H1 (cell line): ENCODE data around the gene SLC25A39. TPM values are rescaled to one million over a fixed set of nuclear protein-coding genes. Genes with fewer than 3 reads are reported as not detected.

Experiments
- ATF3 ChIP-seq: IDR thresholded peaks from 2 replicates; pipeline ENCODE4 v1.6.1; 2011; ENCODE audit warnings: low read depth, mild to moderate bottlenecking, low read length; ENCODE audit not compliant: insufficient read depth
- BRCA1 ChIP-seq: IDR thresholded peaks from 2 replicates; pipeline ENCODE4 v1.6.1; 2012; ENCODE audit warnings: low read depth, low read length, improper control_type of control experiment
- CREB1 ChIP-seq: IDR thresholded peaks from 2 replicates; pipeline ENCODE4 v1.6.1; 2012; ENCODE audit warnings: inconsistent platforms
- CTCF ChIP-seq, 3 experiments: IDR thresholded peaks; 1 replicate in 2 of 3; 2 replicates in 1 of 3; pipeline versions ENCODE4 v1.5.1 to v1.6.1; 2011; ENCODE audit warnings: low read length in 3 of 3, mild to moderate bottlenecking in 3 of 3, inconsistent platforms in 2 of 3, low read depth in 1 of 3, moderate library complexity in 1 of 3; ENCODE audit not compliant: insufficient read depth in 1 of 3; ENCODE audit errors: control extremely low read depth in 1 of 3
- E2F6 ChIP-seq: IDR thresholded peaks from 2 replicates; pipeline ENCODE4 v1.6.1; 2012; ENCODE audit warnings: inconsistent platforms
- KDM5A ChIP-seq: fragments of 200-600 bp; IDR thresholded peaks from 2 replicates; pipeline ENCODE4 v1.7.1; 2012; ENCODE audit warnings: mild to moderate bottlenecking, low read length, inconsistent platforms, mixed read lengths
- POLR2A ChIP-seq, 2 experiments: IDR thresholded peaks; 1 replicate in 1 of 2; 2 replicates in 1 of 2; pipeline ENCODE4 v1.6.1; 2011; ENCODE audit warnings: low read depth in 2 of 2, low read length in 2 of 2, mild to moderate bottlenecking in 2 of 2; ENCODE audit errors: control extremely low read depth in 1 of 2
- POLR2AphosphoS5 ChIP-seq: IDR thresholded peaks from 2 replicates; pipeline ENCODE4 v1.6.1; 2011; ENCODE audit warnings: low read depth, low read length
- RXRA ChIP-seq: IDR thresholded peaks from 2 replicates; pipeline ENCODE4 v1.6.1; 2011; ENCODE audit warnings: low read depth, mild to moderate bottlenecking, low read length, moderate library complexity; ENCODE audit not compliant: insufficient read depth
- SIN3A ChIP-seq, 2 experiments: IDR thresholded peaks in 1 of 2; conservative IDR thresholded peaks in 1 of 2; 2 replicates each; pipeline ENCODE4 v1.6.1; 2011 to 2012; ENCODE audit warnings: low read length in 2 of 2, improper control_type of control experiment in 1 of 2, low read depth in 1 of 2, mild to moderate bottlenecking in 1 of 2
- SP1 ChIP-seq: IDR thresholded peaks from 2 replicates; pipeline ENCODE4 v1.6.1; 2011; ENCODE audit warnings: low read depth, low read length
- TCF12 ChIP-seq: IDR thresholded peaks from 2 replicates; pipeline ENCODE4 v1.6.1; 2011; ENCODE audit warnings: low read depth, mild to moderate bottlenecking, low read length
- USF2 ChIP-seq: IDR thresholded peaks from 2 replicates; pipeline ENCODE4 v1.6.1; 2011; ENCODE audit warnings: low read length, improper control_type of control experiment
- polyA plus RNA-seq, 7 experiments: library from polyadenylated mRNA; depleted of rRNA in 3 of 7; stranded (reverse) in 5 of 7; unstranded in 2 of 7; fragments of >200 nt in 5 of 7; fragments of 200-250 nt in 2 of 7; gene quantifications; 1 replicate in 5 of 7; 2 replicates in 1 of 7; 4 replicates in 1 of 7; pipeline versions ENCODE4 v1.2.1 to v1.2.3, GENCODE V29; 2011 to 2013; ENCODE audit warnings: missing spikeins in 2 of 7, mixed read lengths in 2 of 7
- total RNA-seq: library from RNA; stranded (reverse); fragmentation: NEBNext Ultra II Directional; extraction: Animal tissue kit (Norgen Biotek cat#: 25700); gene quantifications from 2 replicates; pipeline ENCODE4 v1.2.1, GENCODE V29; 2021

SLC25A39 gene
- total and polyA plus RNA-seq, 2 of the 8 experiments (the other 6 are each of a cell fraction or from before 2014, with no cell fraction given) = 200 to 291 TPM

GRCh38 chr17:44344939-44345453 lies 20.4 kb upstream of the SLC25A39 start, which contains the start of gene GRN (continued):
- TF ChIP-seq POLR2AphosphoS5 = no peak; the same call in 1 of the 2 replicates
- TF ChIP-seq RXRA = 0 out of 2 replicates have a peak, but pooled peaks have one; percentile 42
- TF ChIP-seq CTCF (IDR thresholded peaks at IDR 0.05; ENCODE audit: control extremely low read depth in 1 of 3, insufficient read depth in 1 of 3, low read depth in 1 of 3, low read length in 3 of 3) = no peak; a peak in 1 of 4 replicates
- peak; percentile 54; the same call in 1 of the 2 replicates for TF ChIP-seq TCF12
- TF ChIP-seq BRCA1 = no peak
- peak; percentile 97 to 99 for TF ChIP-seq SIN3A (conservative IDR thresholded peaks at IDR 0.05 in 1 of 2, IDR thresholded peaks at IDR 0.05 in 1 of 2; ENCODE audit: low read depth in 1 of 2, low read length in 2 of 2)
- TF ChIP-seq ATF3 = peak; percentile 98
- peak; percentile 76 for TF ChIP-seq E2F6
- TF ChIP-seq CREB1 = peak; percentile 48
- TF ChIP-seq USF2 = peak; percentile 99
- TF ChIP-seq POLR2A (IDR thresholded peaks at IDR 0.05; ENCODE audit: control extremely low read depth in 1 of 2, low read depth in 2 of 2, low read length in 2 of 2) = peak; percentile 76 to 86
- TF ChIP-seq KDM5A = peak; percentile 77
- TF ChIP-seq SP1 = peak; percentile 93
- TF ChIP-seq, all 59 proteins: peak for 23
